WTC11 (cell line): Measurements from ENCODE around the gene MAML2. TPM values are rescaled to one million over a fixed set of nuclear protein-coding genes. Genes with fewer than 3 reads are reported as not detected.

ENCODE experiments used
- ATAC-seq: fragments of 200-7000 bp; cut with Tn5 transposase; 2 replicates; pipeline ENCODE4 v1.10.0; 2021; ENCODE audit warnings: mild to moderate bottlenecking, moderate library complexity
- CTCF ChIA-PET: fragments of 300-600 bp; sonication (Branson Sonifier 250); formaldehyde crosslinking; loops from one replicate; lab custom pipeline; 2021; ENCODE audit warnings: antibody characterized with exemption; lab: Charles Lee
- POLR2A ChIA-PET: fragments of 350-600 bp; sonication (Branson Sonifier 250); formaldehyde crosslinking; loops from one replicate; lab custom pipeline; 2021; ENCODE audit warnings: antibody characterized with exemption; lab: Charles Lee
- DNase-seq: peaks from one replicate; pipeline ENCODE4 v3.0.0; 2021; ENCODE audit warnings: low spot score
- H3K27ac Mint-ChIP-seq: 2 replicates; pipeline ENCODE4 v1.8.0; 2021; ENCODE audit warnings: mixed read lengths
- H3K27me3 Mint-ChIP-seq: 2 replicates; pipeline ENCODE4 v1.8.0; 2021; ENCODE audit warnings: low read depth, mild to moderate bottlenecking, moderate library complexity, mixed read lengths
- H3K36me3 Mint-ChIP-seq: 2 replicates; pipeline ENCODE4 v1.8.0; 2021; ENCODE audit warnings: mixed read lengths
- H3K4me1 Mint-ChIP-seq: 2 replicates; pipeline ENCODE4 v1.8.0; 2022; ENCODE audit warnings: mixed read lengths
- H3K4me3 Mint-ChIP-seq: 2 replicates; pipeline ENCODE4 v1.8.0; 2021; ENCODE audit warnings: mild to moderate bottlenecking, moderate library complexity, mixed read lengths
- H3K9me3 Mint-ChIP-seq: 2 replicates; pipeline ENCODE4 v1.8.0; 2021; ENCODE audit warnings: mixed read lengths
- ATF1 ChIP-seq: sonication (generic); formaldehyde crosslinking; IDR thresholded peaks from 2 replicates; pipeline ENCODE4 v1.8.1; 2023; ENCODE audit warnings: mild to moderate bottlenecking, moderate library complexity, missing genetic modification reagents
- ATF3 ChIP-seq: sonication (generic); formaldehyde crosslinking; conservative IDR thresholded peaks from 2 replicates; pipeline ENCODE4 v1.8.1; 2022; ENCODE audit warnings: mild to moderate bottlenecking, missing genetic modification reagents
- CREM ChIP-seq: sonication (generic); formaldehyde crosslinking; IDR thresholded peaks from 2 replicates; pipeline ENCODE4 v1.8.1; 2022; ENCODE audit warnings: mild to moderate bottlenecking, missing genetic modification reagents, moderate library complexity
- CTCF ChIP-seq: fragments of 200-600 bp; IDR thresholded peaks from 2 replicates; pipeline ENCODE4 v1.8.0; 2022; ENCODE audit warnings: antibody characterized with exemption
- ETV6 ChIP-seq: sonication (generic); formaldehyde crosslinking; IDR thresholded peaks from 2 replicates; pipeline ENCODE4 v1.8.1; 2022; ENCODE audit warnings: mild to moderate bottlenecking, missing genetic modification reagents
- FOXP4 ChIP-seq: sonication (generic); formaldehyde crosslinking; IDR thresholded peaks from 2 replicates; pipeline ENCODE4 v1.8.0; 2022; ENCODE audit warnings: mild to moderate bottlenecking, missing genetic modification reagents
- HMGA2 ChIP-seq: fragments of 250-450 bp; sonication (Bioruptor Pico); IDR thresholded peaks from 2 replicates; pipeline ENCODE4 v1.4.0; 2021; ENCODE audit warnings: mild to moderate bottlenecking, moderate library complexity
- MAX ChIP-seq: sonication (generic); formaldehyde crosslinking; IDR thresholded peaks from 2 replicates; pipeline ENCODE4 v1.8.0; 2022; ENCODE audit warnings: mild to moderate bottlenecking, missing genetic modification reagents
- NFYB ChIP-seq: sonication (generic); formaldehyde crosslinking; conservative IDR thresholded peaks from 2 replicates; pipeline ENCODE4 v1.8.0; 2022; ENCODE audit warnings: low read depth, missing genetic modification reagents
- PREB ChIP-seq: sonication (generic); formaldehyde crosslinking; IDR thresholded peaks from 2 replicates; pipeline ENCODE4 v1.8.1; 2022; ENCODE audit warnings: mild to moderate bottlenecking, missing genetic modification reagents, moderate library complexity, borderline replicate concordance
- SMAD3 ChIP-seq: sonication (generic); formaldehyde crosslinking; IDR thresholded peaks from 2 replicates; pipeline ENCODE4 v1.8.0; 2022; ENCODE audit warnings: missing genetic modification reagents, mild to moderate bottlenecking, borderline replicate concordance
- STAT6 ChIP-seq: sonication (generic); formaldehyde crosslinking; conservative IDR thresholded peaks from 2 replicates; pipeline ENCODE4 v1.8.1; 2023; ENCODE audit warnings: mild to moderate bottlenecking, low read depth, missing genetic modification reagents, moderate library complexity
- TCF7 ChIP-seq: sonication (generic); formaldehyde crosslinking; IDR thresholded peaks from 2 replicates; pipeline ENCODE4 v1.8.0; 2022; ENCODE audit warnings: mild to moderate bottlenecking, low read depth, missing genetic modification reagents, moderate library complexity
- TEAD4 ChIP-seq: sonication (generic); formaldehyde crosslinking; IDR thresholded peaks from 2 replicates; pipeline ENCODE4 v1.8.0; 2022; ENCODE audit warnings: mild to moderate bottlenecking, missing genetic modification reagents
- ZBTB21 ChIP-seq: sonication (generic); formaldehyde crosslinking; IDR thresholded peaks from 2 replicates; pipeline ENCODE4 v1.8.1; 2023; ENCODE audit warnings: mild to moderate bottlenecking, missing genetic modification reagents, borderline replicate concordance
- ZNF317 ChIP-seq: sonication (generic); formaldehyde crosslinking; IDR thresholded peaks from 2 replicates; pipeline ENCODE4 v1.8.1; 2023; ENCODE audit warnings: low read depth, mild to moderate bottlenecking, moderate library complexity, missing genetic modification reagents, borderline replicate concordance
- ZNF416 ChIP-seq: fragments of 250-450 bp; sonication (Bioruptor Pico); IDR thresholded peaks from 2 replicates; pipeline ENCODE4 v1.9.0; 2021; ENCODE audit warnings: mild to moderate bottlenecking, inconsistent platforms
- total RNA-seq: library from RNA; stranded (reverse); gene quantifications from 3 replicates; pipeline ENCODE4 v1.2.3, GENCODE V29; 2021

Gene MAML2
- total RNA-seq, 1 experiment from 2014 or later: 8.1 TPM

- TF ChIP-seq ATF3 (CRISPR knock-in tag) (no peak), ZBTB21 (CRISPR knock-in tag) (no peak), ZNF317 (no peak), TCF7 (no peak), HMGA2 (no peak), CREM (no peak)
These were observed 24.3 kb upstream of the MAML2 start (continued) for GRCh38 chr11:96367342-96367741.

GRCh38 chr11:96366024-96366423, 23.0 kb upstream of the MAML2 start:
- ATAC-seq (no peak), DNase-seq (no peak)
- Mint-ChIP-seq H3K27ac (no peak overlapping the region), H3K27me3 (no peaks in the 10 kb centered on the region), H3K36me3 (peaks cover 23% of the 10 kb centered on the region), H3K4me1 (no peaks in the 10 kb centered on the region), H3K9me3 (peaks cover 11% of the 10 kb centered on the region), H3K4me3 (no peak overlapping the region)
- TF ChIP-seq ATF3 (CRISPR knock-in tag) (no peak), SMAD3 (no peak), ATF1 (no peak), ETV6 (CRISPR knock-in tag) (no peak), ZNF416 (CRISPR knock-in tag) (no peak), CTCF (no peak), NFYB (no peak), MAX (CRISPR knock-in tag) (no peak), PREB (CRISPR knock-in tag) (no peak), TEAD4 (no peak), FOXP4 (CRISPR knock-in tag) (no peak), STAT6 (CRISPR knock-in tag) (no peak)
- ChIA-PET CTCF (interaction anchor here (0.9 kb wide), 1 partner anchor 23 kb away, joined by 3 read pairs; the partner anchor contains the start of gene MAML2), POLR2A (no interaction called here)
